Body of pancreas (tissue), 4 donors: ENCODE measurements around the gene TIGD2. TPM values are rescaled to one million over a fixed set of nuclear protein-coding genes. Genes with fewer than 3 reads are reported as not detected.

Experiments used
- ATAC-seq: fragments of 150-250 bp; one replicate; pipeline ENCODE4 v1.9.1; 2016
- DNase-seq, 4 donors: peaks; one replicate each; pipeline ENCODE4 v3.0.0-alpha.2; 2019
- H3K27ac ChIP-seq, 4 donors: fragments of 200-600 bp; sonication (generic); 1 replicate in 3 of 4; 2 replicates in 1 of 4; pipeline versions ENCODE4 v1.5.1 to v1.6.1; 2016 to 2019; ENCODE audit warnings: mild to moderate bottlenecking in 1 of 4, mixed read lengths in 1 of 4, moderate library complexity in 1 of 4
- H3K27me3 ChIP-seq, 2 donors: fragments of 200-600 bp; sonication (generic); one replicate each; pipeline ENCODE4 v1.6.0; 2016; ENCODE audit warnings: mild to moderate bottlenecking in 1 of 2
- H3K36me3 ChIP-seq, 2 donors: fragments of 200-600 bp; sonication (generic); replicated peaks in 1 of 2; 2 replicates each; pipeline ENCODE4 v1.5.1; 2016; ENCODE audit warnings: low read depth in 2 of 2; ENCODE audit not compliant: insufficient read depth in 1 of 2
- H3K4me1 ChIP-seq: fragments of 200-600 bp; sonication (generic); one replicate; pipeline ENCODE4 v1.6.0; 2016
- H3K4me3 ChIP-seq, 2 donors: fragments of 200-600 bp; sonication (generic); 1 replicate in 1 of 2; 2 replicates in 1 of 2; pipeline ENCODE4 v1.5.1; 2016 to 2019
- H3K9me3 ChIP-seq, 3 donors: fragments of 200-600 bp; sonication (generic); 1 replicate in 2 of 3; 2 replicates in 1 of 3; pipeline ENCODE4 v1.5.1; 2016
- POLR2A ChIP-seq, 3 donors: fragments of 450-650 bp; IDR thresholded peaks; one replicate each; pipeline ENCODE4 v1.6.1; 2016; ENCODE audit warnings: antibody characterized with exemption in 3 of 3, mild to moderate bottlenecking in 2 of 3
- WGBS, 2 donors: methylation state at CpG; one replicate each; pipeline ENCODE4 v1.1.5; 2017; 5-methylcytosine and 5-hydroxymethylcytosine counted together
- intact Hi-C: fragments of 100-400 bp; cut with DNase I; formaldehyde crosslinking; loops from one replicate; pipeline ENCODE4 v1.15.1; 2023
- small RNA-seq: library from RNA; depleted of rRNA; stranded (forward); fragments of <200 nt; gene quantifications from one replicate; pipeline ENCODE3, GENCODE V24; 2016
- total RNA-seq, 2 donors: library from RNA; depleted of rRNA; stranded (reverse); fragments of >200 nt; gene quantifications; one replicate each; pipeline ENCODE4 v1.1.0, GENCODE V29; 2016
- TF ChIP-seq, protein P1 (sequence below), 7 experiments: fragments of 450-650 bp in 4 of 7; fragments of 200-600 bp in 3 of 7; sonication (generic) in 3 of 7; IDR thresholded peaks; one replicate each; pipeline ENCODE4 v1.5.1; 2016 to 2019; ENCODE audit warnings: antibody characterized with exemption in 7 of 7

The TIGD2 gene
- total RNA-seq, 2 donors from 2014 or later = 0.99 to 3.6 TPM

DNA sequence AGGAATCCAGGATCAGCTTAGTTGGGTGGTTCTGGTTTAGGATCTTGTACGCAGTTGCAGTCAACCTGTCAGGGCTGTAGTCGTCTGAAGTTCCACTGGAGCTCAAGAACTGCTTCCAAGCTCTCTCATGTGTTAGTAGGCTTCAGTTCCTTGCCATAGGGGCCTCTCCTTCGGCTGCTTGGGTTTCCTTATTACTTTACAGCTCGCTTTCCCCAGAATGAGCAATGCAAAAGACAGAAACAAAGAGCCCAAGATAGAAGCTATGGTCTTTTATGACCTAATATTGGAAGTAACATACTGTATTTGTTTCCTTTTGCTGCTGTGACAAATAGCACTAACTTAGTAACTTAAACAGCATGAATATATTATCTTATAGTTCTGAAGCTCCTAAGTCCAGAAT is 51.7 kb downstream of the TIGD2 start:
- no peaks in the 10 kb centered on the region for H3K36me3 ChIP-seq
- no peak for DNase-seq
- H3K27ac ChIP-seq = no peak overlapping the region
- H3K9me3 ChIP-seq = no peaks in the 10 kb centered on the region
- no peaks in the 10 kb centered on the region for H3K4me1 ChIP-seq
- no peak for ATAC-seq
- TF ChIP-seq, protein P1, sequence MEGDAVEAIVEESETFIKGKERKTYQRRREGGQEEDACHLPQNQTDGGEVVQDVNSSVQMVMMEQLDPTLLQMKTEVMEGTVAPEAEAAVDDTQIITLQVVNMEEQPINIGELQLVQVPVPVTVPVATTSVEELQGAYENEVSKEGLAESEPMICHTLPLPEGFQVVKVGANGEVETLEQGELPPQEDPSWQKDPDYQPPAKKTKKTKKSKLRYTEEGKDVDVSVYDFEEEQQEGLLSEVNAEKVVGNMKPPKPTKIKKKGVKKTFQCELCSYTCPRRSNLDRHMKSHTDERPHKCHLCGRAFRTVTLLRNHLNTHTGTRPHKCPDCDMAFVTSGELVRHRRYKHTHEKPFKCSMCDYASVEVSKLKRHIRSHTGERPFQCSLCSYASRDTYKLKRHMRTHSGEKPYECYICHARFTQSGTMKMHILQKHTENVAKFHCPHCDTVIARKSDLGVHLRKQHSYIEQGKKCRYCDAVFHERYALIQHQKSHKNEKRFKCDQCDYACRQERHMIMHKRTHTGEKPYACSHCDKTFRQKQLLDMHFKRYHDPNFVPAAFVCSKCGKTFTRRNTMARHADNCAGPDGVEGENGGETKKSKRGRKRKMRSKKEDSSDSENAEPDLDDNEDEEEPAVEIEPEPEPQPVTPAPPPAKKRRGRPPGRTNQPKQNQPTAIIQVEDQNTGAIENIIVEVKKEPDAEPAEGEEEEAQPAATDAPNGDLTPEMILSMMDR (IDR thresholded peaks at IDR 0.05) = no peak
- no peak for TF ChIP-seq POLR2A (IDR thresholded peaks at IDR 0.05)
- 91 to 93% methylated on average over 4 of the region's 4 CpGs for WGBS, 2 donors
- H3K4me3 ChIP-seq = no peak overlapping the region
- H3K27me3 ChIP-seq = no peaks in the 10 kb centered on the region
- intact Hi-C loops = loop anchor here (10.0 kb wide), 2 partner anchors 52 to 272 kb away; no protein-coding TSS in a partner anchor

DNA sequence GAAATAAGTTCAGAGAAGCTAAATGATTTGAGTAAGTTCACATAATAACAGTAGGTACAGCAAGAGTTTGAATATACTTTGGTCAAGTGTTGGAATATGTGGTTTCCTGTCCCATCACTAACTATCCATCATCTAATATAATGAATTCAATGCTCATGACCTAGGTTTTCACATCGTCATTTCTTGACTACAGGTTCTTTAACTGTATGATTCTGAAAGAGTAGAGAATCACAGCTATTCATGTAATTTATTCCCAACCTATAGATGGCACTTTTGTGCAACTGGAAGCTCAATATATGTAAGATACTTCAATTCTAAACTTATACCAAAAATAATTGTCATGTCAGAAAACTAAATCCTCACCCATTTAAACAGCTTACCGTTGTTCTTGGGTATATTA is 53.1 kb downstream of the TIGD2 start:
- no peaks in the 10 kb centered on the region for H3K4me1 ChIP-seq
- DNase-seq (no peak), ATAC-seq (no peak)
- no peak overlapping the region for H3K4me3 ChIP-seq
- intact Hi-C loops = loop anchor here (10.0 kb wide), 2 partner anchors 50 to 270 kb away; no protein-coding TSS in a partner anchor
- H3K27me3 ChIP-seq = no peaks in the 10 kb centered on the region
- TF ChIP-seq, protein P1 (IDR thresholded peaks at IDR 0.05) = peak in 2 of 7 experiments; percentile 7 to 17
- no peak for TF ChIP-seq POLR2A (IDR thresholded peaks at IDR 0.05)
- H3K27ac ChIP-seq = no peak overlapping the region
- H3K36me3 ChIP-seq = no peaks in the 10 kb centered on the region
- H3K9me3 ChIP-seq = no peaks in the 10 kb centered on the region
- WGBS, 2 donors = 26 to 29% methylated on average over 2 of the region's 2 CpGs

Small RNA genes within 50 kb of the gene (small RNA-seq; reads per million reads assigned to genes)
- not detected for gene RNU6-907P

Other genes starting within 250 kb of the TIGD2 start
- gene FAM13A, start 54.3 kb upstream of the TIGD2 start, total RNA-seq = 10 to 100 TPM; 59.1 to 64.3 TPM
- 1 to 10 TPM; 5.3 to 9.3 TPM for gene GPRIN3, start 196.3 kb downstream of the TIGD2 start, total RNA-seq